DMS 273 treated with DMSO at 0.1 percent for 48 hours (cell line): Measurements from ENCODE around the gene RNASE8.
"Not testable (repeated sequence)": the region's sequence is repeated elsewhere in the genome, so short reads cannot be mapped to it uniquely, and the experiment has no call there.

Experiments used
- DNase-seq: peaks from one replicate; lab custom pipeline; 2025; lab: John Stamatoyannopoulos, UW

RNASE8 gene

GRCh38 chr14:21057803-21058675 lies at the start of gene RNASE8:
RNASE8 (plus strand) TSS chr14:21057822; CDS start chr14:21057893, 71 bp downstream.
- no peak for DNase-seq

- not testable (repeated sequence) for DNase-seq
These were observed 47.9 kb upstream of the RNASE8 start for GRCh38 chr14:21009721-21010120.

- DNase-seq = no peak
These were observed 46.5 kb upstream of the RNASE8 start for GRCh38 chr14:21011136-21011535.

GRCh38 chr14:21014761-21015190 lies 42.8 kb upstream of the RNASE8 start:
- DNase-seq = peak; percentile 64

- no peak for DNase-seq
These were observed 42.3 kb upstream of the RNASE8 start for GRCh38 chr14:21015312-21015711.

- no peak for DNase-seq
These were observed 41.0 kb upstream of the RNASE8 start for GRCh38 chr14:21016413-21017190.

- DNase-seq = no peak
These were observed 39.9 kb upstream of the RNASE8 start for GRCh38 chr14:21017528-21018245.

GRCh38 chr14:21018286-21018685 lies 39.3 kb upstream of the RNASE8 start:
- no peak for DNase-seq

- no peak for DNase-seq
These were observed 38.8 kb upstream of the RNASE8 start for GRCh38 chr14:21018781-21019180.

GRCh38 chr14:21019366-21019765 lies 38.3 kb upstream of the RNASE8 start:
- DNase-seq = no peak

- no peak for DNase-seq
These were observed 36.6 kb upstream of the RNASE8 start for GRCh38 chr14:21020977-21021545.

GRCh38 chr14:21022686-21023085 lies 34.9 kb upstream of the RNASE8 start:
- DNase-seq = no peak

- DNase-seq = no peak
These were observed 34.4 kb upstream of the RNASE8 start for GRCh38 chr14:21023174-21023573.

GRCh38 chr14:21023817-21024584 lies 33.6 kb upstream of the RNASE8 start:
- DNase-seq = no peak

- no peak for DNase-seq
These were observed 32.8 kb upstream of the RNASE8 start, which contains the start of gene NDRG2 for GRCh38 chr14:21024585-21025370. NDRG2 (minus strand) TSS chr14:21025061; CDS start chr14:21023315, 1,746 bp downstream.

- DNase-seq = no peak
These were observed 32.0 kb upstream of the RNASE8 start for GRCh38 chr14:21025371-21026273.

- DNase-seq = no peak
These were observed 31.2 kb upstream of the RNASE8 start for GRCh38 chr14:21026274-21026987.

- DNase-seq = no peak
These were observed 30.7 kb upstream of the RNASE8 start for GRCh38 chr14:21026988-21027315.

- no peak for DNase-seq
These were observed 27.7 kb upstream of the RNASE8 start, which contains the start of gene TPPP2 for GRCh38 chr14:21029917-21030316. TPPP2 (plus strand) TSS chr14:21030217; CDS start chr14:21030582, 365 bp downstream.
